SK-N-SH treated with all-trans-retinoic acid at 6 μM for 48 hours (cell line): ENCODE data around the gene FKBP9.

Source experiments
- ATAC-seq: fragments of 200-7000 bp; cut with Tn5 transposase; 3 replicates; pipeline ENCODE4 v1.9.1; 2020; ENCODE audit warnings: mild to moderate bottlenecking, moderate library complexity
- ARNTL ChIP-seq: fragments of 450-650 bp; formaldehyde crosslinking; IDR thresholded peaks from 2 replicates; pipeline ENCODE4 v1.5.0; 2020; ENCODE audit warnings: low read depth, mild to moderate bottlenecking, moderate library complexity, borderline replicate concordance
- BACH2 ChIP-seq: fragments of 250-450 bp; sonication (Bioruptor Pico); IDR thresholded peaks from 2 replicates; pipeline ENCODE4 v1.9.0; 2021; ENCODE audit warnings: mild to moderate bottlenecking, borderline replicate concordance
- CSDC2 ChIP-seq: fragments of 250-450 bp; sonication (Bioruptor Pico); IDR thresholded peaks from 2 replicates; pipeline ENCODE4 v1.5.0; 2020; ENCODE audit warnings: mild to moderate bottlenecking, moderate library complexity
- ESRRG ChIP-seq: fragments of 250-450 bp; sonication (Bioruptor Pico); IDR thresholded peaks from 2 replicates; pipeline ENCODE4 v1.6.1; 2021; ENCODE audit warnings: mild to moderate bottlenecking
- GLIS3 ChIP-seq: fragments of 250-450 bp; sonication (Bioruptor Pico); IDR thresholded peaks from 2 replicates; pipeline ENCODE4 v1.5.0; 2020; ENCODE audit warnings: mild to moderate bottlenecking, moderate library complexity
- ISL1 ChIP-seq: fragments of 250-450 bp; sonication (Bioruptor Pico); IDR thresholded peaks from 2 replicates; pipeline ENCODE4 v2.1.2; 2022; ENCODE audit warnings: mild to moderate bottlenecking, moderate library complexity
- OSR1 ChIP-seq: fragments of 250-450 bp; sonication (Bioruptor Pico); IDR thresholded peaks from 2 replicates; pipeline ENCODE4 v1.8.0; 2022; ENCODE audit warnings: moderate library complexity, mild to moderate bottlenecking, inconsistent platforms
- PPARA ChIP-seq: fragments of 250-450 bp; sonication (Bioruptor Pico); IDR thresholded peaks from 2 replicates; pipeline ENCODE4 v1.5.0; 2020; ENCODE audit warnings: mild to moderate bottlenecking, borderline replicate concordance
- RARB ChIP-seq: fragments of 250-450 bp; sonication (Bioruptor Pico); IDR thresholded peaks from 2 replicates; pipeline ENCODE4 v1.8.0; 2021; ENCODE audit warnings: mild to moderate bottlenecking, moderate library complexity
- SNAI2 ChIP-seq: fragments of 250-450 bp; sonication (Bioruptor Pico); IDR thresholded peaks from 2 replicates; pipeline ENCODE4 v1.5.0; 2020; ENCODE audit warnings: mild to moderate bottlenecking, moderate library complexity
- TCF4 ChIP-seq: fragments of 250-450 bp; sonication (Bioruptor Pico); IDR thresholded peaks from 2 replicates; pipeline ENCODE4 v1.8.0; 2021; ENCODE audit warnings: mild to moderate bottlenecking, moderate library complexity, borderline replicate concordance
- TOX ChIP-seq: fragments of 250-450 bp; sonication (Bioruptor Pico); IDR thresholded peaks from 2 replicates; pipeline ENCODE4 v1.8.0; 2021; ENCODE audit warnings: mild to moderate bottlenecking, moderate library complexity, borderline replicate concordance
- ZC3H10 ChIP-seq: fragments of 250-450 bp; sonication (Bioruptor Pico); IDR thresholded peaks from 2 replicates; pipeline ENCODE4 v1.5.1; 2021; ENCODE audit warnings: mild to moderate bottlenecking, moderate library complexity
- ZFP3 ChIP-seq: fragments of 250-450 bp; sonication (Bioruptor Pico); IDR thresholded peaks from 2 replicates; pipeline ENCODE4 v1.5.0; 2020; ENCODE audit warnings: mild to moderate bottlenecking, moderate library complexity
- ZFP30 ChIP-seq: fragments of 450-650 bp; formaldehyde crosslinking; IDR thresholded peaks from 2 replicates; pipeline ENCODE4 v1.5.0; 2022; ENCODE audit warnings: mild to moderate bottlenecking, moderate library complexity
- ZNF565 ChIP-seq: fragments of 450-650 bp; formaldehyde crosslinking; conservative IDR thresholded peaks from 2 replicates; pipeline ENCODE4 v1.5.0; 2020; ENCODE audit warnings: low read depth, mild to moderate bottlenecking, moderate library complexity
- ZNF70 ChIP-seq: fragments of 450-650 bp; formaldehyde crosslinking; IDR thresholded peaks from 2 replicates; pipeline ENCODE4 v1.5.0; 2020; ENCODE audit warnings: mild to moderate bottlenecking, moderate library complexity
- ZNF8 ChIP-seq: fragments of 450-650 bp; formaldehyde crosslinking; IDR thresholded peaks from 2 replicates; pipeline ENCODE4 v1.5.0; 2020; ENCODE audit warnings: mild to moderate bottlenecking, moderate library complexity
- TF ChIP-seq, protein P1 (sequence below): fragments of 250-450 bp; sonication (Bioruptor Pico); IDR thresholded peaks from 2 replicates; pipeline ENCODE4 v1.5.1; 2021; ENCODE audit warnings: mild to moderate bottlenecking, moderate library complexity
- TF ChIP-seq, protein P2 (sequence below): fragments of 250-450 bp; sonication (Bioruptor Pico); IDR thresholded peaks from 2 replicates; pipeline ENCODE4 v1.8.0; 2020; ENCODE audit warnings: mild to moderate bottlenecking, moderate library complexity, borderline replicate concordance
- TF ChIP-seq, protein P3 (sequence below): fragments of 250-450 bp; sonication (Bioruptor Pico); IDR thresholded peaks from 2 replicates; pipeline ENCODE4 v1.8.0; 2021; ENCODE audit warnings: low read depth, mild to moderate bottlenecking, moderate library complexity, borderline replicate concordance
- TF ChIP-seq, protein P4 (sequence below): fragments of 250-450 bp; sonication (Bioruptor Pico); IDR thresholded peaks from 2 replicates; pipeline ENCODE4 v1.5.1; 2020; ENCODE audit warnings: low read depth, mild to moderate bottlenecking, moderate library complexity

The FKBP9 gene

DNA sequence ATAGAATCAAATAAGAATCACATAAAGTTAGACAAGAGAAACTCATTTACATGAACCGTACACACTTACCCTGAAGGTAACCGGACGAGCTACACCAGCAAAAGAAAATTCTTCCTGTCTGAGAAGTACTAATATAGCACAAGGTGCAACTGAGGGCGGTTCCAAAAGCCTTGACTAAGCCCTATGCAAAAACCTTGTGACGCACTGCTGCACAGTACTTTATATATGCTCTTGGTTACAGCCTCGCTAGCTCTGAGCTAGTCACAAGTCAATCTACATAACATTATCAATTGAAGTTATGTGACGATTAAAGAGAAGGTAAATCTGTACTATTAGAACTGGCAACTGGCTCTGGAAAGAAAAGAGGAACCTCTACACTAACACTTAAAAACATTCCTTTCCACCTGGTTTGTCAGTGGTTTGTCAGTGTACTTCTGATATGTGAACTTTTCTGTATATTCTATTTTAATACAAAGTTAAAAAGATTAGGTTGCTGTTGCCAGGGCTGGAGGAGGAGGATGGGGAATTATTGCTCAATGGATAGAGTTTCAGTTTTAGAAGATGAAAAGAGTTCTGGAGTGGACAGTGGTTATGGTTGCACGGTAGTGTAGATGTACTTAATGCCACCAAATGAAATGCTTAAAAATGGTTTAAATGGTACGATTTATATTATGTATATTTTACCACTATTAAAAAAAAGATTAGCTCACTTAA lies 83.7 kb downstream of the FKBP9 start:
- peak; percentile 48 for ATAC-seq
- TF ChIP-seq RARB (CRISPR knock-in tag) (no peak), CSDC2 (CRISPR knock-in tag) (no peak), ISL1 (CRISPR knock-in tag) (no peak), ZNF8 (CRISPR knock-in tag) (no peak), ZFP3 (no peak), ZNF70 (no peak), BACH2 (no peak), ZFP30 (CRISPR knock-in tag) (no peak), SNAI2 (CRISPR knock-in tag) (no peak), OSR1 (no peak)
- TF ChIP-seq, protein P1, sequence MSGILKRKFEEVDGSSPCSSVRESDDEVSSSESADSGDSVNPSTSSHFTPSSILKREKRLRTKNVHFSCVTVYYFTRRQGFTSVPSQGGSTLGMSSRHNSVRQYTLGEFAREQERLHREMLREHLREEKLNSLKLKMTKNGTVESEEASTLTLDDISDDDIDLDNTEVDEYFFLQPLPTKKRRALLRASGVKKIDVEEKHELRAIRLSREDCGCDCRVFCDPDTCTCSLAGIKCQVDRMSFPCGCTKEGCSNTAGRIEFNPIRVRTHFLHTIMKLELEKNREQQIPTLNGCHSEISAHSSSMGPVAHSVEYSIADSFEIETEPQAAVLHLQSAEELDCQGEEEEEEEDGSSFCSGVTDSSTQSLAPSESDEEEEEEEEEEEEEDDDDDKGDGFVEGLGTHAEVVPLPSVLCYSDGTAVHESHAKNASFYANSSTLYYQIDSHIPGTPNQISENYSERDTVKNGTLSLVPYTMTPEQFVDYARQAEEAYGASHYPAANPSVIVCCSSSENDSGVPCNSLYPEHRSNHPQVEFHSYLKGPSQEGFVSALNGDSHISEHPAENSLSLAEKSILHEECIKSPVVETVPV (CRISPR knock-in tag): no peak

DNA sequence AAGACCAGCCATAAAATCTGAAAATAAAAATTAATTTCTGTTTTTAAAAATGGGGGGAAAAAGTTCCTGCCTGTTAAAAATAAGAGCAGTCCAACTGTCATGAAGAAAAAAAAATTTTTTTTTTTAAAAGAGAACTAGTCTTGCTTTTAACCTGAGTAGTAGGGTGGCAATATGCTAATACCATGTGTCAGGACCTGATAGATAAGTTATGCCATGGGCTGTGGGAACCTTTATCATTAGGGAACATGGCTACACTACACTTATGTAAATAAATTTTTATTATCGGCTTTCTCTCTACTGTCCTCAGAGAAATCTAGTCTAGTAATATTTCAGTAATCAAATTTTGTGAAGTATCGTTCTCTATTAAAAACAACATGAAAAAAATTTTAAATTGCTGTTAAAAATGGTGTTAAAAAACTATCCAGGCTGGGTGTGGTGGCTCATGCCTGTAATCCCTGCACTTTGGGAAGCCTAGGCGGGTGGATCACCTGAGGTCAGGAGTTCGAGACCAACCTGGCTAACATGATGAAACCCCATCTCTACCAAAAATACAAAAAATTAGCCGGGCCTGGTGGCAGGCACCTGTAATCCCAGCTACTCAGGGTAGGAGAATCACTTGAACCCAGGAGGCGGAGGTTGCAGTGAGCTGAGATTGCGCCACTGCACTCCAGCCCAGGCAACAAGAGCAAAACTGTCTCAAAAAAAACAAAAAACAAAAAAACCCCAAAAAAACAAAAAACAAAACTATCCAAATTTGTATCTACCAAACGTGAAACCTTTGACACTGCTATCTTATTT lies 84.6 kb downstream of the FKBP9 start:
- TF ChIP-seq, protein P2, sequence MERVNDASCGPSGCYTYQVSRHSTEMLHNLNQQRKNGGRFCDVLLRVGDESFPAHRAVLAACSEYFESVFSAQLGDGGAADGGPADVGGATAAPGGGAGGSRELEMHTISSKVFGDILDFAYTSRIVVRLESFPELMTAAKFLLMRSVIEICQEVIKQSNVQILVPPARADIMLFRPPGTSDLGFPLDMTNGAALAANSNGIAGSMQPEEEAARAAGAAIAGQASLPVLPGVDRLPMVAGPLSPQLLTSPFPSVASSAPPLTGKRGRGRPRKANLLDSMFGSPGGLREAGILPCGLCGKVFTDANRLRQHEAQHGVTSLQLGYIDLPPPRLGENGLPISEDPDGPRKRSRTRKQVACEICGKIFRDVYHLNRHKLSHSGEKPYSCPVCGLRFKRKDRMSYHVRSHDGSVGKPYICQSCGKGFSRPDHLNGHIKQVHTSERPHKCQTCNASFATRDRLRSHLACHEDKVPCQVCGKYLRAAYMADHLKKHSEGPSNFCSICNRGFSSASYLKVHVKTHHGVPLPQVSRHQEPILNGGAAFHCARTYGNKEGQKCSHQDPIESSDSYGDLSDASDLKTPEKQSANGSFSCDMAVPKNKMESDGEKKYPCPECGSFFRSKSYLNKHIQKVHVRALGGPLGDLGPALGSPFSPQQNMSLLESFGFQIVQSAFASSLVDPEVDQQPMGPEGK (CRISPR knock-in tag): no peak
- no peak for TF ChIP-seq ZNF70
- no peak for TF ChIP-seq ARNTL
- TF ChIP-seq BACH2: no peak
- TF ChIP-seq ZNF565 (CRISPR knock-in tag): no peak
- TF ChIP-seq, protein P3, sequence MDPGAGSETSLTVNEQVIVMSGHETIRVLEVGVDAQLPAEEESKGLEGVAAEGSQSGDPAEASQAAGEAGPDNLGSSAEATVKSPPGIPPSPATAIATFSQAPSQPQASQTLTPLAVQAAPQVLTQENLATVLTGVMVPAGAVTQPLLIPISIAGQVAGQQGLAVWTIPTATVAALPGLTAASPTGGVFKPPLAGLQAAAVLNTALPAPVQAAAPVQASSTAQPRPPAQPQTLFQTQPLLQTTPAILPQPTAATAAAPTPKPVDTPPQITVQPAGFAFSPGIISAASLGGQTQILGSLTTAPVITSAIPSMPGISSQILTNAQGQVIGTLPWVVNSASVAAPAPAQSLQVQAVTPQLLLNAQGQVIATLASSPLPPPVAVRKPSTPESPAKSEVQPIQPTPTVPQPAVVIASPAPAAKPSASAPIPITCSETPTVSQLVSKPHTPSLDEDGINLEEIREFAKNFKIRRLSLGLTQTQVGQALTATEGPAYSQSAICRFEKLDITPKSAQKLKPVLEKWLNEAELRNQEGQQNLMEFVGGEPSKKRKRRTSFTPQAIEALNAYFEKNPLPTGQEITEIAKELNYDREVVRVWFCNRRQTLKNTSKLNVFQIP (CRISPR knock-in tag): no peak
- no peak for TF ChIP-seq TOX
- no peak for TF ChIP-seq ESRRG
- ATAC-seq: no peak

DNA sequence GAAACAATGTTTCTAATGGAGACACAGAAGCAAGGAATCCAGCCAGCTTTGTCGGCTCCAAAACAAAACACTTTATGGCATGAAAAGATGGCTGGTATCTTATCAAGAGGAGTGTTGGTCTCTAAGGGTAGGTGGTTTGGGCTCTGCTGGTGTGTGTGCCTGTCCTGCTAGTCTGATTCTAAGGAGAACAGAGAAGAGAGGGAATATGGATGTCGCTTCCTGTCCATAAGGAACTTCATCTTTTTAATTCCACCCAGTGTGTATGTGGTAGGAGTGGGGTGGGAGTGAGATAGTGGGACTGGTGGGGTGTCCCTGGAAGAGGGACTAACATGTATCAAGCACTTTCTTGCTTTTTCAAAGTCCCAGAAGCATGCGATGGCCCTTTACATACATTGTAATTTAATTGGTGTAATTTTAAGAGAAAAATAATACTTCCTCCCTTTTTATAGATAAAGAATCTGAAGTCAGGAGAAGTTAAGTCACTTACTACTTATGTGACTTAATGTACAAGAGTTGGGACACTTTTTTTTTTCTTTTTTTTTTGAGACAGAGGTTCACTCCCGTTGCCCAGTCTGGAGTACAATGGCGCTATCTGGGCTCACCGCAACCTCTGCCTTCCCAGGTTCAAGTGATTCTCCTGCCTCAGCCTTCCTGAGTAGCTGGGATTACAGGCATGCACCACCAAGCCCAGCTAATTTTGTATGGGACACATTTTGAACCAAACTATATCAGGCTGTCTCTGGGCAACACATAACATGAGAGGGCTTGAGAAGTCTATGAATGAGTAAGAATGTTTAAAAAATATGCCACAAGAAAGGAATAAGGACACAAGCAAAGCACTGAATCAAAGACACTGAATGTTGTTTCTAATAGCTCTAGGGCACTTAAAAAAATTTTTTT lies 86.5 kb downstream of the FKBP9 start:
- no peak for ATAC-seq
- TF ChIP-seq ESRRG (no peak), ZNF70 (no peak), ZC3H10 (CRISPR knock-in tag) (no peak), ZNF8 (CRISPR knock-in tag) (no peak), OSR1 (no peak), PPARA (CRISPR knock-in tag) (no peak), GLIS3 (CRISPR knock-in tag) (no peak), ZNF565 (CRISPR knock-in tag) (no peak), RARB (CRISPR knock-in tag) (no peak), TCF4 (CRISPR knock-in tag) (no peak)
- TF ChIP-seq, protein P2 (CRISPR knock-in tag): no peak
- TF ChIP-seq, protein P3 (CRISPR knock-in tag): no peak
- TF ChIP-seq, protein P1 (CRISPR knock-in tag): no peak
- TF ChIP-seq, protein P4, sequence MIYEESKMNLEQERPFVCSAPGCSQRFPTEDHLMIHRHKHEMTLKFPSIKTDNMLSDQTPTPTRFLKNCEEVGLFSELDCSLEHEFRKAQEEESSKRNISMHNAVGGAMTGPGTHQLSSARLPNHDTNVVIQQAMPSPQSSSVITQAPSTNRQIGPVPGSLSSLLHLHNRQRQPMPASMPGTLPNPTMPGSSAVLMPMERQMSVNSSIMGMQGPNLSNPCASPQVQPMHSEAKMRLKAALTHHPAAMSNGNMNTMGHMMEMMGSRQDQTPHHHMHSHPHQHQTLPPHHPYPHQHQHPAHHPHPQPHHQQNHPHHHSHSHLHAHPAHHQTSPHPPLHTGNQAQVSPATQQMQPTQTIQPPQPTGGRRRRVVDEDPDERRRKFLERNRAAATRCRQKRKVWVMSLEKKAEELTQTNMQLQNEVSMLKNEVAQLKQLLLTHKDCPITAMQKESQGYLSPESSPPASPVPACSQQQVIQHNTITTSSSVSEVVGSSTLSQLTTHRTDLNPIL: no peak
